GM21360 (cell line): ENCODE data around the gene TRAF5.

ENCODE experiments used
- ATAC-seq: cut with Tn5 transposase; IDR thresholded peaks from one replicate; pipeline ENCODE4 v1.9.1; 2021; ENCODE audit warnings: mild to moderate bottlenecking, moderate library complexity; ENCODE audit not compliant: unreplicated experiment

Gene TRAF5

DNA sequence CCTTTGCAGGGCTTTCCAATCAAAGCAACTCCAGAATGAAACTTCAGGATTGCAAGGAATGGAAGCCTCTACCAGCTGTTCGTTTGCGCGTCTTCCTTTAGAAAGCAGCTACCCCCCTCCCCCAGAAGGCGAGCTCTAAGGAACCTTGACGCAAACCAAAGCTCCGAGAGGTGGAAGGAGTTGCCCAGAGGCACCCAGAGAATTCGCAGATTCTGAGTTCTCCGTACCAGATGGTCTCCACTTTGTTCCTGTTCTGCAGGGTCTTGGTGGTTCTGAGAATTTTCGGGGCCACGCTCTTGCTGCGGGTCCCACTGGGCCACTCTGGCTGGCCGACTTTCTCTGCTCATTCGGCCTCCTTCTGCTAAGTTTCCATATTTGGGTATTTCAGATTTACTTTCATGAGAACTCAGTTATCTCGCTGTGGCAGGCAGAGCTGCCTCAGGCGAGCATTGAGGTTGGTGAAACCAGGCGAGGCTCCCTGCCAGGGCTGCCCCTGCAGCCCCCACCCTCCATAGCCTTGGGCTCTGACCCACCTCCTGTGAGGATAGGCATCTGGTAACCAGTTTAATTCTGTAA lies 801 bp downstream of the TRAF5 start:
- peak; percentile 24 for ATAC-seq

DNA sequence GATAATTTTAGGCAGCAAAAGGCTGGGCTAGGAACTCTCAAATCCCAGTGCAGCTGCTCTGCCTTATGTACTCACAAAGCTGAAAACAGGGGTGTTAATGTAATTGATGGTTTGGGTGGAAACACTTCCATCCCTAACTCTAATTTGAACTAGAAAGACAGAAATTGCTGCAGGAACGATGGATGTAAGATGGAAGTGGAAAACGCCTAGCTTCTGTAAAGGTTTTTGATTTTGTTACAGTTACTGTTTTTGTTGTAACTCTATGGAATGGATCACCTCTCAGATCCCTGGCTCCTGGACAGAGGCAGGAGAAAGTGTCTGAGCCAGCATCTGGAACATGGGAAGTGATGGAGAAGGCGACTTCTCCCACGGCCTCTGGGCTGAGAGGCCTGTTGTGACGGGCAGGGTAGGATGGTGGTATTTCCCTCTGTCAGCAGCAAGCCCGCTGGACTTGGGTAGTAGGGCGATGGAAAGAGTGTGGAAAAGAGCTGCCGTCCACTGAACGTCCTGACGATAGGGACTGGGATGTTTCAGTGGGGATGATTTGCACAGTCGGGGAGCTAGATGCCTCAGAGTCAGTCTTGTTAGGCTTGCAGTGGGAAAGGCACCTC lies 1.6 kb downstream of the TRAF5 start:
- ATAC-seq = no peak

DNA sequence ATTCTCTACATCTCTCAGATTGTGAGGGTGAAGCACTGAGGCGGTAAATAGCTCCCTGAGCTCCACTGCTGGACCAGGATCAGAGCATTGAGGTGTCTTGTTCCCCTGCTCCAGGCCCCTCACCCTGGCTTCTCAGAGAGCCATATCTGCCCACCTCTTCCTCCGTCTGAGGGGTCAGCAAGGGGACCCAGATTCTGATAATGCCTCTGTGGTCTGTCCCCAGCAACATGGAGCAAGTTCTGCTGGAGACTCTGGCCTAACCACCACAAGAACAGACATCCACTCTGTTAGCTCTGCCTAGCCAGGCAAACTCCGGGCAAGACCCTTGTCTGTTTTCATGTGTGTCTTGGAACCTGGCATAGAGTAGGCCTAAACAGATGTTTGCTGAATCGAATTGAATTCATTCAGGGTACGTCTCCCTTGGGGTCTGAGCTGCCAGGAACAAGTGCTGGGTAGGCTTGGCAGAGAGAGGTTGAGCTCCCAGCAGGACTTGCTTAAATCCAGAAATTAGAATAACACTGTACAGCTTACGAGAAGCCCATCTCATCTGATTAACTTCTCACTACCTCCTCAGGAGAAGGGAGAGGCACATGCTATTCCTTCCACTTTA lies 2.3 kb downstream of the TRAF5 start:
- ATAC-seq = no peak

DNA sequence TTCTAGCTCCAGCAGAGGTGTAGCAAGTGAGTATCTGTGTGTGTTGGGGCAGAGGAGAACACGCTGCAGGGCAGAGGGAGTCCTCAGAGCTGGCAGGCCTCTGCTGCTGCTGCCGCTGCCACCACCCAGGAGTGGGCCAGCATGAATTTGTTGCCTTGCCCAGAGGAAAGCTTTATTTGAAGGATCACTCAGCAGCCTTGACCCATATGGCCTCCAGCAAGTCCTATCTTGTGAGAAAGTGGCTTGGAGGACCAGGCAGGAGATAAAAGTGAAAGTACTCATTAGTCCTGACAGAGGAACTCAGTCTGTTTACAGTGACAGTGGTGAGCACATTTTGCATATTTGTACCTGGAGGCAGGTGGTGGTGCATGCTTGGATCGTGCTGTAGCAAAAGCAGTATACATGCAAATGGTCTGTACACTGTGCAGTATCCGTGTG lies 3.1 kb downstream of the TRAF5 start:
- peak; percentile 39 for ATAC-seq

DNA sequence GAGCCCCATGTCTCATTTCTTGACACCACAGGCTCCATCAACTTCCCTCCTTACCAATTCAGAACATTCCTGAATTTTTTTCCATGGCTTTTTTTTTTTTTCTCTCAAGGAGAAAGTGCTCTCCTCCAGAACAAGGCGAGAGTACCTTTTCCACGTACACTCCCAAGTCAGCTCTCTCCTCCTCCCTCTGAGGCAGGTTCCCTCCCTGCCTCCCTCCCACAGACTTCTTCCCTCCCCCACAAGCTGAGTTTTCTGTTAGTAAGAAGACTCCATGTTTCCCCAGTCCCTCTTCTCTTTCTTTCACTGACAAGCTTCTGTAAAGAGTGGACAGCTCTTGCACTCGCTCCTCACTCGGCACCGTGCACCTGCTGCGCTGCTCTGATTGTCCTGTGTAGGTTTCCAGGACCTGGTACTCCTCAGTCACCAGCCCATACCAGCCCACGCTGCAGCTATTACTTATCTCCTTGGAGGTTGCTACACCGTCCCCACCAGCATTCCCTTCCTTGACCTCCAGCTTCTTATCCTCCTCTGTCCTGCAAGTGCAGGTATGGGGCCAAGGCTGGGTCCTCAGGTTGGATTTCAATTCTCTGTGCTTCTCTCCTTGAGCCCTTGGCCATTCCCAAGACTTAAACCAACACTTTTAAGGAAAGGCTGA lies 3.8 kb downstream of the TRAF5 start:
- ATAC-seq = no peak

DNA sequence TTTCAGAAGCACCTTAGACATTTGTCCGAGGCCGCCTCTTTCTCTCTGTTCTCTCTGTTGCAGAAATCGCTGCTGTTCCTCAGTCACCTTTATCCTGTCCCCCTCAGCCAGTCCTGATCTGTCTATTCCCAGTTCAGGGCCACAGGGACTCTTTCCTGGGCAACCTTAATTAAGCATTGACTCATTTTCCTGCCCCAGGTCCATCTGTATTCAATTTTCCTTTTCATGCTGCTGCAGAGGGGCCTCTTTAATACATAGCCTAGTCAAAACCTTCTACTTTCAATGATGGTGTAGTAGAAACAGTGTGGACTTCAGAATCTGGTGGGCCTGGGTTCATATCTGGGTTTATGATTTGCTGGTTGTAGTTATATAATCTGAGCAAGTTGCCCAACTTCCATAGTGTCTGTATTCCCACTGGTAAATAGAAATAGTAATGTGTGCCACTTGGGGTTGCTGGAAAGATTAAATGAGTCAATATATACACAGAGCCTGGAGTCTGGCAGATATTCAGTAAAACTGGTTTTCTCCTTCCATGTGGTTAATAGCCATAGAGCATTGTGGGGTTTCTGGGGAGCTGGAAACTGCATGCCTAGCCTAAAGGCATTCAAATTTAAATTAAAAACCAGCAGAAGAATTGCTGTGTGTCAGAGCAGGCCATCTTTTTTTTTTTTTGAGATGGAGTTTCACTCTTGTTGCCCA lies 4.5 kb downstream of the TRAF5 start:
- ATAC-seq = no peak

DNA sequence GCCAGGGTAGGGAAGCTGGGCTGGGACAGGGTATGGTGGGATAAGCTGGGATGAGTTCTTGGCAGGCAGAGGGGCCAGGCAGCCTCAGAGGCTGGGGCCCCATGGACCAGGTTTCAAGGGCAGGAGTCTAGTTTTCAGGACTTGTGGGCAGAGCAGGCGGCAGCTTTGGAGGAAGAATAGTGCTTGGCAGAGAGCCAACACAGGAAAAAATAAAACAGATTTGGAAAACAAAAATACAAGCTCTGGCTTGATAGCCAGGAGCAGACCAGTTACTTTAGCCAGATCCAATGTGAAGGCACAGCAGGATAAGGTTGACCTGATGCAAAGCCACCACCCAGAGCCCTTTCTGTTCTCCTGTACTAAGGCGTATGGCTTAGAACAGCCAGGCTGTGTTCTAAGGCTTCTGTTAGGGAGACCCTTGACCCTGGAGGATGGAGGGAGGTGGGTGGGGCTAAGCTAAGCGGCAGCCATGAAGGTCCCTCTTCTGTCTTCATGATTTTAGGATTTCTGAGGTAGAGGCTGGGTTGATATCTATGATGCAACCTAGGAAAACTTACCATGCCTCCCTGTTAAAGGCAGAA lies 5.5 kb downstream of the TRAF5 start:
- ATAC-seq = no peak

DNA sequence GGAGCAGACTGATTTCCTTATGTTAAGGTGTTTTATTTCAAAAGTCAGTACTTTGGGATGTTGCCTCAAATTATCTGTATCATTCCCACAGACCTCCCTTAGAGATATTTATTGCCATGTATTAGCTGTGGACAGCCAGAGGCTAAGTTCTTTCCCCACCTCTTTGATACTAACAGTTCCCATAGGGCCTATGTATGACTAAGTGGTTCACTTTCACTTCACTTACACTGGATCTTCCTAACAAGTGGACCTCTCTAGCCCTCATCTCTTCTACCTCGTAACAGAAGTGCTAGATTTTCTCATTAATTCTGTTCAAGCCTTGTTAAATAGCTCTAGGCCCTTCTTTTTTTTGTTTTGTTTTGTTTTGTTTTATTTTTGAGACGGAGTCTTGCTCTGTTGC lies 6.2 kb downstream of the TRAF5 start:
- ATAC-seq = no peak

DNA sequence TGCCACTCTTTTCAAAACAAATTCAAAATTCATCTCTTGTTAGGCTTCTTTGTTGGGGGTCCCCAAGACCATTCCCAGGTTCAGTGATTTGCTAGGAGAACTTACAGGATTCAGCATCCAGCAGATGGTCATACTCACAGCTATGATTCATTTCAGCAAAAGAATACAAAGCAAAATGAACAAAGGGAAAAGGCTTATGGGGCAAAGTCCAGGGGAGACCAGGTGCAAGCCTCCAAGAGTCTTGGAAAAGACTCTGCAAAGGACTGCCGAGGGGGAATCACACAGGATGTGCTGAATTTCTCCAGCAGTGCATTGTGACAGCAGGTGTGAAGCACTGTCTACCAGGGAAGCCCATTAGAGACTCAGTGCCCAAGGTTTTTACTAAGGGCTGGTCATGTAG lies 7.3 kb downstream of the TRAF5 start:
- ATAC-seq = no peak

DNA sequence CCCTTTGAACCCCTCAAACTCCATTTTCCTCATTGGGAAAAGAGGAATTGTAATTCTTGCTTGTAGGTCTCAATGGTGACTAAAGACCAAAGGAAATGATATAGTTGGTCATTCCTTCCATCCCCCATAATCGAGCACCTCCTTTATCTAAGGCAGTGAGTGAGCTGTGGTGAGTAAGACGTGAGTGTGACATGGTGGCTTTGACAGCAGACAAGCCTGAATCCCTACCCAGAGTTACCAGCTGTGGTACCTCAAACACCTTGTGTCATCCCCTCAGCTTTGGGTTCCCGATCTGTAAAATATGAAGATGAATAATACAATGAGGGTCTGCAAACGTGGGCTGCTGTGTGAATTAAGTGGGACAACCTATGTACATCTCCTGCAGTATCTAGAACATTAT lies 8.4 kb downstream of the TRAF5 start:
- ATAC-seq = no peak

DNA sequence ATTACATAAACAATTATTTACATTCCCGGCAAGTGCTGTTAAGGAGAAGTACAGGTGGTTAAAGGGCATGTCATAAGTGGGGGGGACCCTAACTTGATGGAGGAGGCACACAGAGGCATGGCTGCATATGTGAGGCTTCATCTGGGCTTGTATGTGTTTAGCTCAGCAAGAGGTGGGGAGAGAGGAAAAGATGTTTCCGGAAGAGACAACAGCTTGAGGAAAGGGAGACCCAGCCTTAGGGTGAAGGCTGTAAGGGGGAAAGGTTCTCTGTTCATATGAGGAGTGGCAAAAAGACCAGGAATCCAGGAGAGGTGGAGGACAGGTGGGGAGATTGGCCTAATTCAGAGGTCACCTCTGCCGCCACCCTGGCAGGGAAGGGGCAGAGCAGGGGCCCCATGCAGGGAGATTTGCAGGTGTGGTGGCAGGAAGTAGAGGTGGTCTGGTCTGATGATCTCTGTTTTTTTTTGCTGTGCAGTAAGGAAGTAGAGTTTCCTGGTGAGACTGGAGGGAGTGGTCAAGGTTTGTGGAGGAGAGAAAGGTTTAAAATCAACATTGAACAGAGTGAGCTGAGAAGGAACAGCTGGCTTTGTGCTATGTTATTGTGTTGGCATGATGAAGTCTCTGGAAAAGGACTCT lies 9.0 kb downstream of the TRAF5 start:
- ATAC-seq = peak; percentile 79

DNA sequence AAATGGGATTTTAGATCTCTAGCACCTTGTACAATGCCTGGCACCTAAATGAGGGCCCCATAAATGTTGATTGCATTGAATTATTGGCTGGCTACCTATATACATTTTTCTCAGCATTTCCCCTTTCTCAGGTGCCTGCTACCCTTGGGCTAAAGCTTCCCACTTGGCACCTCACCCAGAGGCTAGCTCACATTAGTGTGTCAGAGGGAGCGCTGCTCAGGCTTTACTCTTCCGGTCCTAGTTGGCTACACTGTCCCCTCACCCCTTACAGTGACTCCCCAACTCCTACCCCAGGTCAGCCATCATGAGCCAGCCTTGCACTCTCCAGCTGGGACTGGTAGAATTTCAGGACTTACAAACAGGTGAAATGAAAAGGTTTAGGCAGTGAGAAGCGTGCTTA lies 9.5 kb downstream of the TRAF5 start:
- no peak for ATAC-seq

DNA sequence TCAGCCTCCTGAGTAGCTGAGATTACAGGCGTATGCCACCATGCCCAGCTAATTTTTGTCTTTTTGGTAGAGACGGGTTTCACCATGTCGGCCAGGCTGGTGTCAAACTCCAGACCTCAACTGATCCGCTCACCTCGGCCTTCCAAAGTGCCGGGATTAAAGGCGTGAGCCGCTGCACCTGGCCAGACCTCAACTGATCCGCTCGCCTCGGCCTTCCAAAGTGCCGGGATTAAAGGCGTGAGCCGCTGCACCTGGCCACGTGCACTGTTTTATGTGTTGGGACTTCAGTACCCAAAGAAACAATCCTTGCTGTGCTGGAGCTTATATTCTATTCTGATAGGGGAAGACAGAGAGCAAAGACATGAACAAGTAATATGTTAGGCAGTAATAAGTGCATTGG lies 10.1 kb downstream of the TRAF5 start:
- no peak for ATAC-seq

DNA sequence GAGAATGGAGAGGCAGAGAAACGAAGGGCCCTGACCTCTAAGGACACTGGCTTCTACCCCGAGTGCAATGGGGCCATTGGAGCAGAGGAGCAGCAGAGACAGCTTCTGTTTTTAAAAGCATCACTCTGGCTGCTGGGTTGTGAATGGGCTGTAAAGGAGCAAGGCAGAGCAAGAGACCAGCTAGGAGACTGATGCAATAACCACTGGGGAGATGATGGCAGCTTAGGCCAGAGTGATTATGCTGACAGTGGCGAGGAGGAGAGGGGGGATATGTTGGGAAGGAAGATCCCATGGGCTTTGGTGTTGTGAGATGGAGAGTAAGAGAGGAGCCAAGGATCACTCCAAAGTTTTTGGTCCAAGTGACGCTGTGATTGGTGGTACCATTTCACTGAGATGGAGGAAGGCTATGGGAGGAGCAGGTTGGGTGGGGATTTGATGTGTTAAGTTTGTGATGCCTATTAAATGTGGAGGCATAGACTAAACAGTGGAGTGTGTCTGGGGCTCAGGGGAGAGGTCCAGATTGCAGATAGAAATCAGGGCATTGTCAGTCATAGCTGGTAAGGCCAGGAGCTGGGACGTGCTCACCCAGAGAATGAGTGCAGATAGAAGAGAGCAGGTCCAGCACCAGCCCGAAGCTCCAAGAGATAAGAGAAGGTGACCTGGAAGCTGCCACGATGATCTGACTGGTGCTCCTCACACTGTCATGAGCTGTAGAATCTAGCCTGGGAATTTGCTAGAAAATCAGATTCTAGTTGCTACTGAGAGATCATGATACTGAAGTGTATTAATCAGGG lies 11.0 kb downstream of the TRAF5 start:
- ATAC-seq = no peak

DNA sequence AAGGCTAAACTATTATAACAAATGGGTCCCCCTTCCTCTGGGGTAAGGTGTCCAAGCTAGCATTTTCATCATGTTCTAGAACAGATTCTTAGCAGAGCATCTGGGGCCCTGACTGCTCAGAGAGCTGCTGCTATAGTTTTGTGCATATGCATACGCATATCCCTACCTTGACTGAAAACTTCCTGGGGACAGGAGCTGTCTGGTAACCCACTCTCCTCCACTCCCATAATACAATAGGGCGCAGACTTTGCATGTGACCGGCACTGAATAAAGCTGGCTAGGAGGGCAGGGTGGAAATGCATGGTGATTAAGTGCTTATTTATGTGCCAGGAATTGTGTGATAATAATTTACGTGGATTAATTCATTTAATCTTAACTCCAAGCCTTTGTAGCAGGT lies 11.6 kb downstream of the TRAF5 start:
- ATAC-seq = no peak

DNA sequence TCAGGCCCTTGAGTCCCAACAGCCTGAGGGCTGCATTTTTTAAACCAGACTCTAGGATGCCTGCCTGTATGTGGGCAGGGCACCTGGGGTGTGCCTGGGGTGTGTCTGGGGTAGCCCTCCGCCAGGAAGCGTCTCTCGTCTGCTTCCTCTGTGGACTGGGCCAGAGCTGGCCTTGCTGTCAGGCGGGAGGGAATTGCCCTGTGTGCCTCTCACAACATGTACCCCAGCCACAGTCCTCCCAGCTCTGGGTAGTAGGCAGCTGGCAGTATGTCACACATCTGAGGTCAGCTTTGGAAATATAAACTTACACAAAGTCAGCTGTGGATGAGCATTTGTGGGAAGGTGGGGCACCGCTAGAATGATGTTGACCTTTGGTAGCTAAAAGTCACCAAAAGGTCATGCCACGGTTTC lies 13.0 kb downstream of the TRAF5 start:
- no peak for ATAC-seq

DNA sequence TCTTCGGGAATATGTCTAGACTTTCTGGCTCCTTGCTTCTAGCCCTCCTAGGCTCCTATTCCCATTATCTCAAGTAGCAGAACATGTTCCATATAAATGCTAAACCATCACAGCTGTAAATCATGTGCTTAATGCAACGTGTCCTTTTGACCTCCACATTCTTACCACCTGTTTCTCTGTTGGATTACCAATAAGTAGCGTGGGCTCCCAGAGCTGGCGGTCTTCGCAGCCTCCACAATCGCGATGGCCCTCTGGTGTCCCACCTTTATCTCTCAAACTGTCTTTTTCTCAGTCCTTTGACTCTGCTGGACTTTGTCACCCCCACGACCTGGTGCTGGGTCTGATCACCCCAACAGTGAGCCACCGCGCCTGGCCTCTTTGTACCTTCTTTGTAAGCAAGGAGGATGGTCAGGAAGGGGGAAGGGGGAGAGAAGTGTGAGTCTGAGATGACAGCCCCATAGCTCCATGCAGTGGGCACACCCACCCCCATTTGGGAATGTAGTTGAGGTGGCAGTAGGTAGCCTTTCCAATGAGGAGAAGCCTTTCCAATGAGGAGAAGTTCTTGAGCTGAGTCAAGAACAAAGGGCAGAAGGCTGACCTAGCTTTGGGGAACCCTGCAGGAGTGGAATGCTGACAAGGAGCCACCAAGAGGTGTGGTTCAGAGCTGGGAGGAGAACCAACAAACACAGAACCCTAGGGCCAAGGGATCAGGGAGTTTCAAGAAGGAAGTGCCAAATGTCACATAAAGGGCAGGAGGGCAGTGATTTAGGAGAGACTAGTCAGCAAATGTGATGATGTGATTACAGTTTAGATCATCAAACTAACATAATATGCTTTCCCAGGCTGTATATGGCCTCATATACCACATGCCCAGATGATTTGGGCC lies 14.2 kb downstream of the TRAF5 start:
- ATAC-seq = no peak

DNA sequence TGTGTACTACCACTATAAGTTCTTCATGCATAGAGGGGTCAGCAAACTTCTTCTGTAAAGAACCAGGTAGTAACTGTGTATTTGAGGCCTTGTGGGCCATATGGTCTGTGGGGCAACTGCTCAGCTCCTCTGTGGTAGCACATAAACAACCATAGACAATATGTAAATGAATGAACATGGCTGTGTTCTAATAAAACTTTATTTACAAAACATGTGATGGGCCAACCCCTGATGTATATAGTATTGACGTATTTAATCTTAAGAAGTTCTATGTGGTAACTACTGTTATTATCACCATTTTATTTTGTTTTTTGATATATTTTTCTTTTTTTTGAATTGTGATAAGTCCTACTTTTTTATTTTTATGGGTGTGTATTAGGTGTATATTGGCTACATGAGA lies 15.4 kb downstream of the TRAF5 start:
- no peak for ATAC-seq

DNA sequence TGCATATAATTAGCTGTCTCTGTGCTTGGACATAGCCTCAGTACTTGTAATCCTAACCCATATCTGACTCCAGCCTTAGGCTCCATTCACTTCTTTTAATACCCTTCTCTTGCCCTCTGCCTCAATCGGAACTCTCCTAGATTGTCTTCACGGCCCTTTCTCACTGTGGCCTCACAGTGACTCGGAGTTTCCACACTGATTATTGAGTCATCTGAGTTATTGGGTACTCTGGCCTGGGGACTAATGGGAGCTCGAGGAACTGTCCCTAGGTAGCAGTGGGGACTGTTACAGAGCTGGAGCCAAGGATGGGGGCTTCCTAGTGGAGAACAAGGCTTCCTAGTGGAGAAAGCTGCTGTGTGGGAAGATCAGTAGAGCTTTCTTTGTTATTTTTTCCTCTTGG lies 17.0 kb downstream of the TRAF5 start:
- ATAC-seq = no peak
